Activated CD8-positive, alpha-beta memory T cell treated with anti-CD3 and anti-CD28 coated beads, Interleukin-2, amount 50 U/mL, for 24 hours (primary cell): ENCODE measurements around the gene PCSK6.

Experiments
- DNase-seq: peaks from one replicate; pipeline ENCODE4 v3.0.0-alpha.2; 2020; ENCODE audit errors: extremely low read depth

Gene PCSK6

DNA sequence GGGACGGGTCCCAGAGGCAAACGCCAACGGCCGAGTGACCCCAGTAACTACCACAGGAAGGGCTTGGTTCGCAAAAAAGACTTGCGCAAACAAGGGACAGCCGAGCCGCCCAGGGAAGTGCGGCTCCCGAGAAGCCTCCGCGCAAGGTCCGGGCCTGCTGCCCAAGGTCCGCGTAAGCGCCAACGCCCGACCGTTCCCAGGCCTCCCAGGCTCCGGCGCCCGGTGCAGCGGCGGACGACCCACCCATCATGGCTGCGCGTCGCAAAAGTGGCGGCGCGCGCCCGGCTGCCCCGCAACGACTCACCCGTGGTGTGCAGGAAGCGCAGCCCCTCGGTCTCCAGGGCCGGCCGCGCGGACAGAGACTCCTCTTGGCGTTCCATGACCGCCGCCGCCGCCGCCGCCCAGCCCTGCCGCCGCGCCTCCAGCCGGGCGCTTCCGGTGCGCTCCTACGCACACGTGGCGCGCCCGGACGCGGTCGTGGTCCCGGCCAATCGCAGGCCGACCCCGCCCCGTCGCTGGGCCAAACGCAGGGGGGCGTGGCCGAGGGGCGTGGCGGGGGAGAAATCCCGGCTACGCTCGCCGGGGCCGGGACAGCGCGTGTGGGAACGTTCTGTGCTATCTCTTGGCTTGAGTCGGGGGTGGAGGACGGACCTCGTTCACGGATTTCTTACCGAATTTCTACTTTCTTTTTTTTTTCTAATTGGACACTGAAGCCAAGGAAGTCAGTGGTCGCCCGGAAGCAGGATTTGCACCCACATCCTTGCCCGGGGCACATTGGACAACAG lies 212.3 kb downstream of the PCSK6 start, which contains the start of gene SELENOS:
SELENOS (minus strand) TSS at position 448 of the 785 bp plus-strand sequence; CDS start at position 380, 68 bp downstream.
- peak; percentile 58 for DNase-seq

DNA sequence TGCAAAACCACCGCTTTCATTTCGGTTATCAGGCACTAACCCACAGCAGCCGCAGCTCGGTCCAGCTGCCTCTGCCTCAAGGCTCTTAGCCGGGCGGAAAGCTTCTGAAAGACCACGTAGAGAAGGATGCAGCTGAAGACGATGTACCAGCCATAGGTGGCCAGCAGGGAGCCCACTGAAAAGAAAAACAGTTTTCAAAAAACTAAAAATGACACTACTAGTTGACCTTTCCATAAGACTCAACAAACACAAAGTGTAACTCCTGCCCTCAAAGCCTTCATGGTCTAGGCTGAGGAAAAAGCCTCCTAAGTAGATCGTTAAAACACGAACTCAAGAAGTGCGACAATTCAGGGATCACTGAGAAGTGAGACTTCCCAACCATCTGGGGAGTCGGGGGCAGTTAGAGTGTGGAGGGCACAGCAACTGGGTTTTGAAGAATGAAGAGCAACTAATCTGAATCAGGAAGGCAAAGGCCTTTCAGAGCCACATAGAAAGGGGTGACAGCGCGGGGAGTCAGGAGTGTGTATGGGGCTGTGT lies 212.9 kb downstream of the PCSK6 start:
- no peak for DNase-seq

DNA sequence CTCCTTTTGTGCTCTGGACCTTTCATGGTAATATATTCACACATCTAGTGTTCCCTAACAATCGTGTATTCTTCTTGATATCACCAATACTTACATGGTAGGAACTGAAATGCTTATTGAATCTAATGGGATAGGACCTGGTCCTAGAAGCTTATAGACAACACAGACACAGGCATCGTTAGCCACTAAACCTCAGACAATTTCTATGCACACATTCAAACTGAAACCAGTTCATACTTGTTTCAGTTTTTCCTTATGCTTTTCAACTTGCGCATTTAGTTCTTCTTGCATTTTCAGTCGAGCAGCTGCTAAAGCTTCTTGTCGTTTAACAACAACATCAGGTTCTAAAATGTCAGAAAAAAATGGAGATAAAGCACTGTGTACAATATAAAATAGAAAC lies 214.5 kb downstream of the PCSK6 start:
- no peak for DNase-seq

DNA sequence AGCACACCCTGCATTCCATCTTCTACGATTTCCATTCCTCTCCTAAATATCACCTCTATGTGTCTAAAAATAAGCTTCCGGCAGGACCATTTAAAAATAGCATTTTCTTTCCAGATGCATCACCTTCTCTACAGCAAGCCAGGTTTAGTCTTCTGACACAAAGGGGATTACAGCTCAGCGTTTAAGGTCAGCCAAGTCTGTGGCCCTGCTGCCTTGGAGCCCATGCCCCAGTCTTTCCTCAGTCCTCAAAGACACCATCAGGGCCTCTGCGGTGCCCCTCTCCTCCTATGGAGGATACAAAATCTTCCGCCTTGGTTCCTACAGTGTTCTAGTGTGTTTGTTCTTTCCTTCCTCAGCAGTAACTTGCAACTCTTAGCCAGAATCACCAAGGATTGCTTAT lies 216.0 kb downstream of the PCSK6 start:
- no peak for DNase-seq

DNA sequence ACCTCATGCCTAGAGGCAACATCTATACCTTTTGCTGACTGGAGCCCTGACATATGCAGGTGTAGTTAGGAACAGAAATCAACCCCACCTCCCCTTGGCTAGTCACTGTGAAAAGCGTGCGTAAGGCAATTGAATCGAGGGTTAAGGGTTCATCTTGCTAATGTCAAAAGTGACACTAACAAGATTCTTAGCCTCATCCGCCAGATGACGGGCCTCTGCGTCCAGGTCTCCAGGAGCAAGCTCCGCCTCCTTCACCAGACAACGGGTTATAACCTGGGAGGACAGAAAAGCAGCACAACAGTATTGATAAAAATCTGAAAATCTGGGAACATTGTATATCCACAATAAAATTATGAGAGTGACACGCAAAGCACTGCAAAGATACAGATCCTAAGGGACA lies 216.9 kb downstream of the PCSK6 start:
- no peak for DNase-seq

DNA sequence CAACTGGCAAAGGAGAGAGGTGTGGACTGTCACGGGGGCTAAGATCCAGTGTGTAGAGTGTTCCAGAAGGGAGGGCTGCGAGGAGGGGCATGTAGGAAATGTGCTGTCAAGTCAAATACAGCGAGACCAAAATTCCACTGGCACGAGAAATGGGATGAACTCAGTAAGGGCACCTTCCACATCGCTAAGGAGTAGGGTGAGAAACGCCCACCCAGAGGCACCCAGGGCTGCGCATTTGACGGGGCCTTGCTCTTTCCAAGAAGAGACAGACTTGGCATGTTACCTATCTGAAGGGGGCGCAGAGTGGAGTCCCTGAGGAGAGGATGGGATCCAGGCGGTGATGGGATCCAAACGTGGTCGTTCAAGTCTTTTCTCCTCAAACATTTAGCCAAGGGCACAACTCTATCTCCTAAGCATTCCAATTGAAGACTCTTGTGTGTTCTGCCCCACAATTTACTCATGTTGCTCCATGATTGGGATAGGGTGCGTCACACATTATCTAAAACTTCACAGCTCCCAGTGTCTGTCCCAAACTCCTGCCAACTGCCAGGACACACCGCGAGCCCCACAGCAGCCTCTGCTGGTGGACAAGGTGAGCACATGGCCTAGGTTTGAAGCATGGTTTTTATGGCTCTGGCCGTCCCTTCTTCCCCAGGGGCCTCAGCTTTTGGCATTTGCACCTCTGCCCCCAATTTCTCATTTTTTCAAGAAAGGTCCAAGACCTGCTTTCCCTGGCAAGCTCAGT lies 219.9 kb downstream of the PCSK6 start:
- DNase-seq = no peak

DNA sequence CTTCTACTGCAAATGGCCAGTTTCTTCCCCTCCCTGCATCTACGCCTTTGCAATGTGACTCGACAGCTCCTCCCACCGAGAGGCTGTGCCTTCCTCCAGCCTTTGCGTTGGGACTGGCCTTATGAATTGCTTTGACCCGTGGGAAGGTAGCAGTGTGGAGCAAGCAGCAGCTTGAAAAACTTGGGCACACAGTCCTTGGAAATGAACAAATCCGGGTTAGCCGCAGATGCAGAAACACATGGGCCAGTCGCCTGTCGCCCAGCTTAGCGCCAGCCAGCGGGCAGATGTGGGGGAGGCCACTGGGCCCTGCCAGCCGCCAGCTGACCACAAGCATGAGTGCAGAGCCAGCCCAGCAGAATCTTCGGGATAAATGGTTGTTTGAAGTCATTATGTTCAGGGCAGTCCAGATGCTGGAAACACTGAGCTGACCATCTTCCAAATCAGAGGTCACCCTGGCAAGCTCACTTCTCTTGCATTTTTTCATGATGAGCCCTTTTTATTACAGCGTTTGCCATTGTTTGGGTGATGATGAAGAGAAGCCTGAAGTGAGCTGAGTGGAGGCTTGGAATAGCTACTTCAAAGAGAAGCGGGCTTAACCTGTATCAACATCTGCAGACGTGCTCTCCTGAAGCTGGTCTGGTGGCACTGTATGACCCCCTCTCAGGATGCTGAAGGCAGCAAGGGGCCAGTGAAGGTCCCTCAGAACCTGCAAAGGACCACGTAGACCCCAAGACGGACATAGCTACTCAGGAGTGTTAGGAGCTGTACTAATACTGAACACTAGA lies 222.0 kb downstream of the PCSK6 start:
- no peak for DNase-seq

DNA sequence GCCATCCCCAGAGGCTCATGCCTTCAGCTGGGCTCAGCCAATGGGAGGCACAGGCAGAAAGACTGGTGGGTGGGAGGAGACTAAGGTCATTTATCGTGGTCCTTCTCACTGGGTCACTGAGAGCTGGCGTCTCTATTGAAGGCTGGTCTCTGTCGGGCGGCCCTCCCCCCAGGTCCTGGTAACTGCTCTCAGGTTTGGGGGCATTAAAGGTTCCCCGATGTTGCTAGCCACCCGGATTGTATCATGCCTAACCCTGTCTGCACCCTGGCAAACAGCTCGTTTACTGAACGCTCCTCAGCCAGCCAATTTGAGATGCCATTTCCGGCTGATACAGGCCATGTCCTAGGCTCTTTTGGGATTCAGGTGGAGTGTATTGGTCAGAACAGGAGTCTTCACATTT lies 222.7 kb downstream of the PCSK6 start:
- no peak for DNase-seq

DNA sequence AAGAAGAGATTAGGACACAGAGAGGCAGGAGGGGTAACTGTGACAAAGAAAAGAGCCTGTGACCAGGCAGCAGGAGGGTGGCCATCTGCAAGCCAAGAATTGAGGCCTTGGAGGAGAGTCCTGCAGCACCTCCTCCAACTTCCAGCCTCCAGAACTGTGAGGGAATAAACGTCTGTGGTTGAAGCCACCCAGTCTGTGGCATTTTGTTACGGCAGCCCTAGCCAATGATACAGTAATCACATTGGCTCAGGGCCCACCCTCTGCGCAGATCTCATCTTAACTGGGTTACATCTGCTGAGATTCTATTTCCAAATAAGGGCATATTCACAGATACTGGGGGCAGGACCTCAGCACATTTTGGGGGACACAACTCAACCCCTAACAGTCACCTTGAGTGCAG lies 223.5 kb downstream of the PCSK6 start:
- no peak for DNase-seq

DNA sequence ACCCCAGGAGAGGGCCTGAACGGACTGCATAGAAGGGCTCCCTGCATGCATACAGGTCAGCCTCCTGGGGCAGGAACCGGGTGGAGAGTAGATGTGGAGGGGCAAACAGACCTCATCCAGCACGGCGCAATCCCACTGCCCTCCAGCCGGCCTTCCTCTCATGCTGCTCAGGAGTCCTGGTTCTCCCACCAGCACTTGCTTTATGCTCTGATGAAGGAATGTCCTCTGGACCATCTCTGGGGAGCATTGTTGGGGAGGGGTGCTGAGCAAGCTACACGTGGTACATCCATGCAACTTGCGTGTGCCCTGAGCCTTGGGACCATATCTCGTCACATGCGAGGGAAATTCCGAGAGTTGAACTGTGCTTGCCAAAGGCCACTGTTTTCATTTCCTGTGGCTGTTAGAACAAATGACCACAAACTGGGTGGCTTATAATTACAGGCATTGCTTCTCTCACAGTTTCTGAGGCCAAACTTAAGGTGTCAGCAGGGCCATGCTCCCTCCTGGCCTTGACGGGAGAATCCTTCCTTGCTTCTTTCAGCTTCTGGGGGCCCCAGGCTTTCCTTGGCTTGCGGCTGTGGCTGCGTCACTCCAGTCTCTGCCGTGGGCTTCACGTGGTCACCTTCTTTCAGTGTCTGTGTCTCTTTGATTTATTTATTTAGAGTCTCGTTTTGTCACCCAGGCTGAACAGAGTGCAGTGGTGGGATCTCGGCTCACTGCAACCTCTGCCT lies 224.4 kb downstream of the PCSK6 start:
- no peak for DNase-seq

DNA sequence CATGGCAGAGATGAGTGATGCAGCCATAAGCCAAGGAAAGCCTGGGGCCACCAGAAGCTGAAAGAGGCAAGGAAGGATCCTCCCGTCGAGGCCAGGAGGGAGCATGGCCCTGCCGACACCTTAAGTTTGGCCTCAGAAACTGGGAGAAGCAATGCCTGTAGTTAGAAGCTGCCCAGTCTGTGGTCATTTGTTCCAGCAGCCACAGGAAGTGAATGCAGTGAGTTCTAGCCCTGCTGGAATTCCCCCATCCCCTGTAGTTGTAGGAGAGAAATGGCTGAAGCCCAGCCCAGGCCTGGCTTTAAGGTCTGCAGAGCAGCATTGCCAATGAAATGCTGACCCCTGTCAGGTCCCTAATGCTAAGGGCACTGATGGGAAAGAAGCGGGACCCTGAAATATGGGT lies 225.5 kb downstream of the PCSK6 start:
- no peak for DNase-seq

DNA sequence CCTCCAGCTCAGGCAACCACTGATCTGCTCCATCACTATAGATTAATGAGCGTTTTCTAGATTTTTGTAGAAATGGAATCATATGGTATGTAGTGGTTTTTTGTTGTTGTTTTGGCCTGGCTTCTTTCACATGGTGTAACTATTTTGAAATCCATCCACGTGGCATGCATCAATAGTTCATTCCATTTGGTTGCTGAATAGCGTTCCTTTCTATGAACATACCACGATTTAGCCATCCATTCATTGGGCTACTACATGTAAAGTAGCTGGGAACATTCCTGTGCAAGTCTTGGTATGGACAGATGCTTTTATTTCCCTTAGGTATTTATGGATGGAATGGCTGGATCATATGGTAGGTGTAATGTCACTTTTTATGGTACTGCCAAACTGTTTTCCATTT lies 227.0 kb downstream of the PCSK6 start:
- no peak for DNase-seq

DNA sequence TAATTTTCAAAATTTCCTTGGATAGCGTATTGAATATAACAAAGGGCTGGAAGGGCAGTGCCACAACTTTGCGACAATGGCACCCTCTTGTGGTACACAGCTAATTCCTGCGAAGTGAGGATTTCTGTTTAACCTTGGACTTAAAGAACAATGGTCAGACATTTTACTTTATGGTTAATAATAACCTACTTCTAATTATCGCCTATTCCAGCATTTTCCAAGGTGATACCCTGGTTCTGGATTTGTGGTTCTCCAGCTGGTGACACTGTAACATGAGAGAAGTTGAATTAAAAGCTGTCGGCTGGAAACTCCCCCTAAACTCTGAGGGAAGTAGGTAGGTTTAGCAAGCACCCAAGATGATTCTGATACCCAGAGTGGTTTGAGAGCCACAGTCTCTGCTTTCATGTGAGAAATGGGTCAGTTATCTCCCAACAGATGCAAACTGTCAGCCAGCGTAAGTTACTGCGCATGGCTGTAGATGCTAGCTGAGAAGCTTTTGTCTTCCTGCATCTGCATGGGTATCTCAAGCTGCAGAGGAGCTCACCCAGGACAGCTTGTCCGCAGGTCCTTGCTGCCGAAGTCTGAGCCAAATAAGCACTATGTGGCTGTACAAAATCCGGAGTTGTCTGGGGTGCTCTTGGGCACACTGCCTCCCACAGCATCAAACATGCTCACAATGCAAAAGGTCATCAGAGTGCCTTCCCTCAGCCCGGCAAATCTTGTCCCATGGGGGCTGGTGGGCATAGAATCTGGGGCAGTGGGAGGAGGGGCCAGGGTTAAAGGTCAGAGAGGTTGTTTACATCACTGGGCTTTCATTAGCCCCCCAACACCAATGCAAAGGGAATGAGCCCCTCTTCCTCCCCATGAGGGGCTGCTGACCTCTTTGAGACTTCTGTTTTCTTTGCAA lies 231.0 kb downstream of the PCSK6 start:
- no peak for DNase-seq

DNA sequence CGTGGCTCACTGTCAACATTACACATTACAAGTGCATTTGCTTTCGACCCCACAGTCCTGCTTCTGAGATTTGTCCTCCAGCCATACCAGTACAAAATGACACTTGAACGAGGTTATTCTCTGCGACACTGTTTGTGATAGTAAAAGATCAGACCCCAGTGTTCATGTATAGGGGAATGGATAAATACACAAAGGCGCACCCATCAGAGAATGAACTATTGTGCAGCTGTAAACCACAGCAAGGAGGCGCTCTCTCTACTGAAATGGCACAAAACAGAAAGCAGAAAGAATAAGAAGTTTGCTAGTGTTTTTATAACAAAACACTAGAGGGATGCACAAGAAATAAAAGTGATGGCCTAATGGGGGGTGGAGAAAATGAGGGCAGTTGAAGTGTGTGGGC lies 232.8 kb downstream of the PCSK6 start:
- no peak for DNase-seq

DNA sequence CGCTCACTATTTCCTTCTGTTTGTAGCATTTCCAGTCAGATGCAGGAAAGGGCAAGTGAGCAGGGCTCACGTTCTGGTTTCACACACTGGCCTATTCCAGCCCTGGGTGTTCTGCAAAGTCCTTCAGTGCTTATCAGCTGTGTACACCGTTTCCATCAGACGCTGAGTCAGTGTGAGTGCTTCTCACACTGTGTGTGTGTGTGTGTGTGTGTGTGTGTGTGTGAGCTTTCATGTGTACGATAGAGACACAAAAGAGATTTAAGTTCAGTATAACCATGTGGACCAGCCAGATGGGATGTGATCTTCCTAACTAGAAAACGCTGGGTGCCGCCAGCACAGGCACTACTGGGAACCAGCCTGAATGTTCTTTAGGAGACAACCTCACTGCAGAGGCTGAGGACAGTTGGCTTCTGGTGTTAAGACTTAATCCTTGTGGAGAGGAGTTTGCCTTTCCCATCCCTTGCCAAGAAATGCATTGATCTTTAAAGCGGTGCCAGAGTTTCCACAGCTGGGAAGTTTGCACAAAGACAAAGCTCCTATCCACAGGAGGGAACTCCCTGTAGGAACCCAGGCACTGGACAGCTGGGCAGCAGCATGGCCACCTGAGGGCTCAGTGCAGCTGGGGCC lies 233.8 kb downstream of the PCSK6 start:
- no peak for DNase-seq

DNA sequence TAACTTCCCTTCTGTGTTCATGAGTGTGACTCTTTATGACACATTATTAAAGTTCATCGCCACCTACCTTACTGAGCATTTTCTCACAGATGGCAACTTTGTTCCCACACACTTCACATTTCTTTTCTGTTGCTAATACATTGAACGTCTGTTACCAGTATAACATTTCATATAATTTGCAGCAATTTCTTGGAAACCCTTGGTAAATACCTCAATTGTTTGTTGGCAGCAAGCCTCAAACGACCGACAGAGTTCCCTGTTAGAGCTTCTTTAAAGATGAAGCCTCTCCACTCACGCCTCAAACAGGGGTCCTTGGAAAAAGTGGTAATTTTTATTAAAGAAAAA lies 234.5 kb downstream of the PCSK6 start:
- DNase-seq = no peak

DNA sequence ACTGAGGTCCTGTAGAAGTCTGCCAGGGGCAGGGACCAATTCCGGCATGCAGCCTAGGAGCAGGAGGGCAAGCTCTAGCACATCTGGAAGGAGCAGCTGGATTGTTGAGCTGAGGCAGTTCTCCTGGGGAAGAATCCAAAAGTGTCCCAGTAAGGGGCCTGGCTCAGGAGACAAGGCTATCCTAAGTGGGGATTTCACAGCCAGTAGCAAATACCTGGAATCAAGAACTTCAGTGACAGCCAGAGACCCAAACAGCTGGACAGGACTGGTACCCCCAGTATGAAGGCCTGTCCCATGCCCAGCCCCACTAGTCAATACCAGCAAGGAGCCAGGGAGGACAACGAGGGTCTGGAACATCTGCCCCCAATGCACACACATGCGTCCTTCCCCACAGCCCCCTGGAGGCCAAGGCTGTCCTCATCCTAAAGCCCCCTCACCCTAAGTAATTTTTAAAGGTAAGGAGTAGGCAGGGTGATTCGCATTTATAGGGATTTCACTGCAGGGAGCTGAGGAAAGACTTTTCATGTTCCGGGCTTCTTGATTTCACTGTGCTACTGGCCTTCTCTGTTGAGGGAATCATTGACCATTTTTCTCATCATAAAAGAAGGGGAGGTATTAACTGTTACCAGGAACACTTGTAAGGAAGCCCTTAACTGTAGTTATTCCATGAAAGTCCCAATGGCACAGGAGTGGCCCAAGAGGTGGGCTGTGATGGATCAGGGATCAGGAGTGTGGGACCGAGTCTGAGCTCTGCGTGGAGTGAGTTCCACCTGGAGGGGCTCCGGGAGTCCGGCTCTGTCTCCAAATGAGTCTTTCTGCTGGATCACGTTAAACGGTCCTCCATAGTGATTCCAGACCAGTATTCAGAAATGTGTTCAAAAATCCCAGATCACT lies 235.1 kb downstream of the PCSK6 start:
- no peak for DNase-seq
